Stimulated activated CD4-positive, alpha-beta T cell treated with anti-CD3 and anti-CD28 coated beads, Interleukin-4, amount 100 ng/mL, for 48 hours (primary cell): ENCODE data around the gene RPA3.

ENCODE experiments used
- DNase-seq, 2 donors: peaks; one replicate each; pipeline ENCODE4 v3.0.0-alpha.2; 2020; ENCODE audit warnings: low read depth in 2 of 2

The RPA3 gene

GRCh38 chr7:7718492-7718891 lies at the start of gene RPA3:
TSS of gene RPA3 (minus strand) at chr7:7718607. CDS start at chr7:7640418, 78,189 bp downstream.
- DNase-seq = no peak

GRCh38 chr7:7766671-7767070 lies 48.3 kb upstream of the RPA3 start:
- DNase-seq = no peak

GRCh38 chr7:7765422-7765821 lies 47.0 kb upstream of the RPA3 start:
- no peak for DNase-seq

GRCh38 chr7:7764520-7765396 lies 46.4 kb upstream of the RPA3 start:
- no peak for DNase-seq

DNA sequence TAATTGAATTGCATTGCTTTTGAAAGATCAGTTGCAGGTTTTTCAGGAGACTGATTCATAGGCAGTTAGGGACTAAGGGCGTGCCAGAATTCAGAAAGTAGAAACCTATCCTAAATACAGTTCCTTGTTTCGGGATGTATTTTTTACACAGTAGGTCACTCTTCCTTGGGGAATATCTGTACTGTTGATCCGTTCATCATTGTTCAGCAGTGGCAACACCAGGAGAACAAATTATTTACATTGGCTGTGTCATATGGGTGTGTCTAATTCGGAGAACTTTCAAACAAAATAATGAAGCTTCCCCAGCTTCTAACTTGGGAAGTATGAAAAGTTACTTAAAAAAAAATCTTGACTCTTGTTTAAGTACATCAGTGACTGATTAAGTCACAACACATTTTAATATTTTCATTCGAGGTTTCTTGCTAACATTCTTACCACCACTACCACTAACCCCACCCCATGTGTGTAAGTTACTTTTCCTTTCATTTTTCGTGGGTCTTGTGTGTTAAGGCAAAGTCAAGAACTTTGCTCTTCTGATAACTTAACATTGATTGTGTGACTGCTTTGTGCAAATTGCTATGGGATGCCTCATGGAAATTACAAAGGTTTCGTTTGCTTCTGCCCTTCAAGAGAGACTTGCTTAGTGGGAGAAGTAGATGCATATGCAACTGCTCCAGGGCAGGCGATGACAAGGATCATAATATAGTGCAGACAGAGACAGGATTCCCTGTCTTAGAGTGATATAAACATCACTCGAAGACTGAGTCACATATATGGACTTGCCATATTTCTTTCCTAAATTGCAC lies 43.8 kb upstream of the RPA3 start:
- DNase-seq = no peak

DNA sequence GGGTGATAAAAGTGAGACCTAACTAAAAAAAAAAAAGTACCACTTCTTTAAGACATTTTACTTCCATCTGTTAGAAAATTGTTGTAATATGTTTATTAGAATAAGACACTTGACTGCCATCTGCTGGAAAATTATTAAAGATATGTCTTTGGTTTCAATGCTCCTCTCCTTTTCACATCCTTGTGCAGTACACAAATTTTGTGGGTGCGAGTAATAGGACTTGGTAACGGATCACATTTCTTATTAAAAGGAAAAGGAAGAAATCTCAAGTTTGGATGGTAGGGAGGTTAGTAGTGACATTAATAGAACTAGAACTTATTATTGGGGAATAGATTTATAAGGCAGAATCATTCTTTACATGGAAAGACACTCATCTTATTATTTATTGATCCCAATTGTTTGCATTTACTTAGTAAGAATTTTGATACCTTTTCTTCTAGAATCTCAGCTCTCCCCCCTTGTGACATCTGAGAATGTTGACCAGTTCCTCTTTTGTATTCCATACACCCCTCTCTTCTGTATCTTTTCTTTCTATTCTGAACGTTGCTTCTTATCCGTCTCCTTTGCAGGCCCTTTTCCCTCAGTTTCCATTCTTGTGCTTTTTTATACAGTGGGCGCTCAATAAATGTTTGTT lies 43.0 kb upstream of the RPA3 start:
- DNase-seq = no peak

GRCh38 chr7:7757576-7757975 lies 39.2 kb upstream of the RPA3 start:
- DNase-seq = no peak

DNA sequence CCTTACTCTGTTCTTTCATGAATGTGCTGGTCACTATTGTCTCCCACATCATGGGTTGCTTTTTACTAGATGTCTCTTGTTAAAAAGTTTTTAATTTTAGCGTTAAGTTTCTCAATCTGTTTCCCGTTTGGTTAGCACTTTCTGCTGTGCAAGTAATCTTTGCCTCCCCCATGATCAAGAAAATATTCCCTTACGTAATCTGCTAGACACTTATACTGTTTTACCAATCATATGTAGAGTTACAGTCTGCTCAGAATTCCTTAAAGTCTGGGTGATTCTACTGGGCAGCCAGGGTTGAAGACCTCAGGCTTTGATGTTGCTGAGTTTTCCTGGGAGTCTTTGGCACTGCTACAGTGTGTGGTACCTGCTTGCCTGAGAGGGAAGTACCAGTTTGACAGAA lies 38.2 kb upstream of the RPA3 start:
- DNase-seq = no peak

- DNase-seq = no peak
Observed at GRCh38 chr7:7751243-7752092, 33.1 kb upstream of the RPA3 start.

DNA sequence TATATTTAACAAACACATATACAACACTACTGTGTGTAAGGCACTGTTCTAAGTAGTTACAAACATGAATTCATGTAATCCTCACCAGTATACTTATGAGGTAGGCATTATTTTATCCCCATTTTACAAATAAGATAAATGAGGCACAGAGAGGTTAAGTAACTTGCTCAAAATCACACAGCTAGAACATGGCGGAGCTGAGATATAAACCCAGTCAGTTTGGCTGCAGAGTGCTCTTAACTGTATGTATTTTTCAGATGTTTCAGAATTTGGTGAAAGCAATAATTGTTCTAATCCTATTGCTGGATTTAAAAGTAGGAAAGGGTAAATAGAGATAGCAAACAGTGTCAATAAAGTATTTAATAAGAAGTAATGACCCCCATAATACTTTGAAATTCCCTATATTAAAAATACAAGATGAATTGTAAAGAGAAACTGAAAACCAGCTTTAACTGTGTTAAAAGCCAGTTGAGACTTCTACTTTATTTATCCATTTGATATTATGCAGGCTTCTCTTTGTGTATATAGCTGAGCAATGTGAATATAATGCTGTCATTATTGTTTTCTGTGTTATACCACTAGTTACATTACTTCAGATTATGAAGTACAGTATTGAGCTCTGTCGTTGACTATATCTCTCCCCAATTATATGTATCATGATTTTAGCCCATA lies 32.3 kb upstream of the RPA3 start:
- DNase-seq = no peak

DNA sequence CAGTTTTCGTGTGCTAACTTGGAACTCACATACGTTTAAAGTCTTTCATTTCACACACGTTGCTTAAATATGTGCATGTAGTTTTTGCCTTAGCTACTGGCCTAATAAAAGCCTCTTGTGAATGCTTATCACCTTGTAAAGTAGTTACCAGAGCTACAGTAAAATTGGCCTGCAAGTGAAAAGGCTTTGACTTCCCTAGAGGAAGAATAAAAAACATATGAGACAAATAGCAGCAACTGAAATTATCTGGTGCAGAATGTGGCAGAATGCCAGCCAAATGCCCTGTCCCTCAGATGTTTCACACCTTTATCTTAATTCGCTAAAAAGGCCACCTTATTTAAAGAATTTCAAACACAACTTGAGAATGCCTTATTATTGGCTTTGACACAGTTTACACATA lies 28.1 kb upstream of the RPA3 start:
- no peak for DNase-seq

DNA sequence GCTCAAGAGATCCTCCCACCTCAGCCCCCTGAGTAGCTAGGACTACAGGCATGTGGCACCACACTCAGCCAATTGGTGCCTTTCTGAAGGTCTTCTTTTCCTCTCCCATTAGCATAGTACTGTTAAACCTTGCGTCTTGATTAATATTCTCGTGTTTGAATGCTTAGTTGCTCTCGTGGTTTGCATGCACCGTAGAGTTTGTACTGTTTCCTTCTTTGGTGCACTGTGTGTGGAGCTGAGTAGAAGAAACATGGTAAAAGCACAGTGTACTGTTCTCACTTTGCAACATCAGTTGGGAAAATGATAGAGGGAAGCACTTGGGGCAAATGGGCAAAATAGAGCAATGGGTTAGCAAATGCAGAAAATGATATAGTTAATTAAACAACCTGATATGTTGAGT lies 27.6 kb upstream of the RPA3 start:
- no peak for DNase-seq

DNA sequence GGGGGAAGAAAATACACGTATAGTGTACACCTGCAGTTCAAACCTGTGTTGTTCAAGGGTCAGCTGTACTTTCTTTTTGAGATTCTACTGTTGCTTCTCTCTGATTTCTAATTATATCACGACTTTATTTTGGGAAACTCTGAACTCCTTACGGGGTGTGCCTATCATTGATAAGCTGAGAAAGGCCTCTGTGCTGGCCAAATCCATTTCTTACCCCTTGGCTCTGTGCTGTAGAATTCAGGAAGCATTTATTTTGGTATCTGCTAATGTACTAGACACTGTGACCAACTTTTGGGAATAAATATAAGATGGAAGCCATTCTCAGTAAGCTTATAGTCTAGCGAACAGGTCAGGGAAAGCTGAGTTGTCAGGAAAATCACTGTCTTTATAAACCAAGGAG lies 26.9 kb upstream of the RPA3 start:
- no peak for DNase-seq

DNA sequence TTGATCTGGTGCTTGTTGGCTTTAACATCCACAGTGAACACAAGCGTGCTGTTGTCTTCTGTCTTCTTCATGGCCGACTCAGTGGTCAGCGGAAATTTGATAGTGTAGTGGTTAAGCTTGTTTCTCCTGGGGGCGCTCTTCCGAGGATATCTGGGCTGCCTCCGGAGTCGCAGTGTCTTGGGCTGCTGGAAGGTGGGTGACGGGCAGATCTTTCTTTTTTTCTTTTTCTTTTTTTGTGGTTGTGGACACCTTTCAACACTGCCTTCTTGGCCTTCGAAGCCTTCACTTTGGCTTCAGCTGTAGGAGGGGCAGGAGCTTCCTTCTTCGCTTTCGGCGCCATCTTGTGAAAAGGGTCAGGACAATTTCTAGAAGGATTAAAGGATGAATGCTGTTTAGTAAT lies 23.8 kb upstream of the RPA3 start:
- DNase-seq = no peak

- no peak for DNase-seq
Observed at GRCh38 chr7:7740037-7740355, 21.6 kb upstream of the RPA3 start.

DNA sequence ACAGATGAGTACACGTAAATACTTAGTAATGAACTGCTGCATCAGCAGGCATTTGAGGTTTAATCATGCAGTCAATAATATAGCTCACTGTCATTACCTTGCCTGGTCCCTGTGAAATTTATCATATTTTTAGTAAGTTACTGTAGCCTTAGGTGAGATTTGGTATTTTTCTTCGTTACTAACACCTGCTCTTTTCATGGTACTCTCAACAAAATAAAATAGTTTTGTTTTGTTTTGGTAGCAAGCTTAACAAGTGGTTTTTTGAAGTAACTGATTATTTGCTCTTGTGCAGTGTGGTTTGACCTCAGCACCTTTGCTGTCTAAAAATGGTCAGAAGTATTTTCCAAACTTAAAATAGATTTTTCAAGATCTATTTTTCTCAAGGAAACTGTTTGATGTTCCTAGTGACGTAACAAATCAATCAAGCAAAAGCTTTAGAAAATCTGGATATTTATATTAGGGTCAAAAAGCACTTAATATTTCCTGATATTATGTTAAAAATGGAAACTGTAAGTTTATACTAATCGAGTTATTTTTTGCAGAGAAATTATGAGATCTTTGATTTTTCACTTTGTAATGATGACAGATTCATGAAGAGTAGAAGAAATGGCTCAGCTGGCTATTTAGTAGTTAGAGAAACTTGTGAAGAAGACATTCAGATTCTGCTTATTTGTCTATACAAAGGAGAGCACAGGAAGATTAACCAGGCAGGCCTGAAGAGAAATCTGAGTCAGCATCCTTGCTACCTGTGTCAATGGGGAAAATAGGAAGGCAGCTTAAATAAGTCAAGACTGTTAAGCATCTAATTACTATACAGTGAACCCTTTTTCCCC lies 21.0 kb upstream of the RPA3 start:
- no peak for DNase-seq

DNA sequence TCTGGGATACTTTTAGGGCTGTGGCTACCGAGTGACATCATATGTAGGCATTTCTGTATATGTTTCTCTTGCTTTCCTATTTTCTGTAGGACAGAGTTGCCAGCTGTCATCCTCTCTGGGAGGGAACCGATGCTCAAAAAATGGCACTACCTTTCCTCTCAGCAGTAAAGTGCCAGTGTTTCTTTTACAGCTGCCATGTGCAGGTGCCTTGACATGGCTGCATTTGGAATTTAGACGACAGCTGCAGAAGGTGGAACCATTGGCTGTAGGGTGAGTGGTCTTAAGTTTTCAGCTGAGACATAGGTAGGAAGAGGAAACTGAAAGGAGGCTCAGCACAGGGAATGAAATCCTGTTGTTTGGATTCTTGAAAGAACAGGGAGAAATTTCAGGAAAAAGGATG lies 20.2 kb upstream of the RPA3 start:
- no peak for DNase-seq

GRCh38 chr7:7738177-7738576 lies 19.8 kb upstream of the RPA3 start:
- no peak for DNase-seq

- DNase-seq = no peak
Observed at GRCh38 chr7:7737674-7738073, 19.3 kb upstream of the RPA3 start.

- no peak for DNase-seq
Observed at GRCh38 chr7:7736671-7737070, 18.3 kb upstream of the RPA3 start.
